Left lung (tissue), 10 donors: Measurements from ENCODE around the gene AQP3. TPM values are rescaled to one million over a fixed set of nuclear protein-coding genes. Genes with fewer than 3 reads are reported as not detected.
A peak's percentile ranks its signal among the peaks of the same experiment; 100 is the strongest.

ENCODE experiments used
- ATAC-seq: fragments of 200-7000 bp; cut with Tn5 transposase; one replicate; pipeline ENCODE4 v1.9.1; 2020; ENCODE audit warnings: moderate library complexity
- DNase-seq, 4 donors: peaks; one replicate each; pipeline ENCODE4 v3.0.0-alpha.2; 2013 to 2020
- H3K27ac ChIP-seq, 2 donors: fragments of 200-600 bp; sonication (generic) in 1 of 2; one replicate each; pipeline versions ENCODE4 v1.5.0 to v1.8.0; 2020 to 2021
- H3K27me3 ChIP-seq, 2 donors: fragments of 200-600 bp; sonication (generic) in 1 of 2; one replicate each; pipeline versions ENCODE4 v1.5.0 to v1.8.0; 2020 to 2021
- H3K36me3 ChIP-seq, 2 donors: fragments of 200-600 bp; sonication (generic) in 1 of 2; one replicate each; pipeline versions ENCODE4 v1.5.0 to v1.8.0; 2020 to 2021
- H3K4me1 ChIP-seq, 2 donors: fragments of 200-600 bp; one replicate each; pipeline ENCODE4 v1.8.0; 2021
- H3K4me3 ChIP-seq, 2 donors: fragments of 200-600 bp; sonication (generic) in 1 of 2; one replicate each; pipeline versions ENCODE4 v1.5.0 to v1.8.0; 2020 to 2021; ENCODE audit warnings: mild to moderate bottlenecking in 1 of 2
- H3K9me3 ChIP-seq, 2 donors: fragments of 200-600 bp; sonication (generic) in 1 of 2; one replicate each; pipeline versions ENCODE4 v1.5.0 to v1.8.0; 2020 to 2021
- intact Hi-C, 2 donors: fragments of 100-400 bp; cut with DNase I; formaldehyde crosslinking; loops; one replicate each; pipeline versions ENCODE4 v1.11.2 to v1.14.2; 2022
- polyA plus RNA-seq, 6 donors: library from polyadenylated mRNA; unstranded; fragments of 120-200 nt; gene quantifications; one replicate each; pipeline ENCODE4 v1.2.1, GENCODE V29; 2013; ENCODE audit not compliant: insufficient read length in 6 of 6
- total RNA-seq, 2 donors: library from RNA; stranded (reverse); fragmentation: NEBNext Ultra II Directional; extraction: Animal tissue kit (Norgen Biotek cat#: 25700); gene quantifications; one replicate each; pipeline ENCODE4 v1.2.1, GENCODE V29; 2021
- TF ChIP-seq, protein P1 (sequence below), 2 donors: fragments of 200-600 bp; sonication (generic) in 1 of 2; IDR thresholded peaks; one replicate each; pipeline versions ENCODE4 v1.5.0 to v1.8.0; 2021; ENCODE audit warnings: antibody characterized with exemption in 2 of 2
- donor health status: DM: no; HTN: yes; CAD: no.
- donor health status: DM: no; HTN: no; CAD: no.

AQP3 gene
- total and polyA plus RNA-seq, 8 donors = 8.0 to 265 (median 28.0) TPM

DNA sequence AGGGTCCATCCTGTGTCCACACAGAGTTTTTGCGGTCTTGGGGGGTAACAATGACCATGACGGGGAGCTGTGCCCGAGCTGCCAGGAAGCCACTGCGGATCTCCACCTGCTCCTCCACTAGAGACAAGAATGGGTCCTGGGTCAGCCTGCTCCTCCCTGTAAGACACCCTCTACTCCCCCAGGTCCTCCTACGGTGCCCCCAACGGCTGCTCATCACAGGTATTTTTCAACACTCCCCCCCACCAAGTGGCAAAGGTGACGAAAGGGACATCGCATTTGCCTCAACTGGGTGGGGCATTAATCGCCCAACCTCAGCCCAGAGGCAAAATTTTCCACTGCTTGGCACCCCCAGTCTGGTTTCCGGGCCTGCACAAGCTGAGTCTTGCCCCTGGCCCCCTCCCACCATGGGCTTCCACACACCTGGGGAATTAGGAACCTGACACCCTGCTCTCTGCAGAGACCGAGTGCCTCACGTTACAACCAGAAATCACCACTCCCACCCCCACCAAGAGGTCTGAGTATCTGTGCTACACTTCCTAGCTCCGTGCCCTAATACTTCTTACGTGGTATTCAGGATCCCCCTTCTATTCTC is 16.7 kb upstream of the AQP3 start:
- Histone ChIP-seq H3K4me1 (peaks cover 0 to 1% of the 10 kb centered on the region in 2 donors), H3K36me3 (peaks cover 0 to 90% of the 10 kb centered on the region in 2 donors), H3K27me3 (no peaks in the 10 kb centered on the region), H3K27ac (no peak overlapping the region), H3K4me3 (no peak overlapping the region), H3K9me3 (no peaks in the 10 kb centered on the region)
- DNase-seq (peak in 1 of 4 donors; percentile 31), ATAC-seq (no peak)
- TF ChIP-seq, protein P1, sequence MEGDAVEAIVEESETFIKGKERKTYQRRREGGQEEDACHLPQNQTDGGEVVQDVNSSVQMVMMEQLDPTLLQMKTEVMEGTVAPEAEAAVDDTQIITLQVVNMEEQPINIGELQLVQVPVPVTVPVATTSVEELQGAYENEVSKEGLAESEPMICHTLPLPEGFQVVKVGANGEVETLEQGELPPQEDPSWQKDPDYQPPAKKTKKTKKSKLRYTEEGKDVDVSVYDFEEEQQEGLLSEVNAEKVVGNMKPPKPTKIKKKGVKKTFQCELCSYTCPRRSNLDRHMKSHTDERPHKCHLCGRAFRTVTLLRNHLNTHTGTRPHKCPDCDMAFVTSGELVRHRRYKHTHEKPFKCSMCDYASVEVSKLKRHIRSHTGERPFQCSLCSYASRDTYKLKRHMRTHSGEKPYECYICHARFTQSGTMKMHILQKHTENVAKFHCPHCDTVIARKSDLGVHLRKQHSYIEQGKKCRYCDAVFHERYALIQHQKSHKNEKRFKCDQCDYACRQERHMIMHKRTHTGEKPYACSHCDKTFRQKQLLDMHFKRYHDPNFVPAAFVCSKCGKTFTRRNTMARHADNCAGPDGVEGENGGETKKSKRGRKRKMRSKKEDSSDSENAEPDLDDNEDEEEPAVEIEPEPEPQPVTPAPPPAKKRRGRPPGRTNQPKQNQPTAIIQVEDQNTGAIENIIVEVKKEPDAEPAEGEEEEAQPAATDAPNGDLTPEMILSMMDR (IDR thresholded peaks at IDR 0.05) = no peak
- intact Hi-C loops = no loop called here

DNA sequence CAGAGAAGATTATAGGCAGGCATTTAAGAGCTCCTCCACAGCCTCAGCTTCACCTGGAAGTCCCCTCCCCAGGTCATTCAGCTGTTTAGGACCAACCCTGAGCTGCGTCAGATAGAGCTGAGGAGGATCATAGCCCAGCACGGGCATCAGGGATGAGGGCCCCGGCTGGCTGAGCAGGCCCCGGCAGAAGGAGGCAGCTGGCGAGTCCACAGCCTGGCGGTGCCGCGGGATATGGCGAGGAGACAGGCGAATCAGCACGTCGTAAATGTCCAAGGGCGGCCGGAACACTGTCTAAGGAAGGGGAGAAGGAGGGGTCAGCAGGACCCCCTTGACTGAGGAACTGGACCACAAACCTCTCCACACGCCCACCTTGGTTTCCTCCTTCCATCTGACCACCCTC is 15.8 kb upstream of the AQP3 start:
- intact Hi-C loops = no loop called here
- Histone ChIP-seq H3K27ac (no peak overlapping the region), H3K36me3 (peaks cover 0 to 80% of the 10 kb centered on the region in 2 donors), H3K9me3 (no peaks in the 10 kb centered on the region), H3K27me3 (no peaks in the 10 kb centered on the region), H3K4me3 (no peak overlapping the region), H3K4me1 (peaks cover 0 to 9% of the 10 kb centered on the region in 2 donors)
- ATAC-seq (no peak), DNase-seq (peak in 1 of 4 donors; percentile 78)
- TF ChIP-seq, protein P1 (IDR thresholded peaks at IDR 0.05) = no peak

DNA sequence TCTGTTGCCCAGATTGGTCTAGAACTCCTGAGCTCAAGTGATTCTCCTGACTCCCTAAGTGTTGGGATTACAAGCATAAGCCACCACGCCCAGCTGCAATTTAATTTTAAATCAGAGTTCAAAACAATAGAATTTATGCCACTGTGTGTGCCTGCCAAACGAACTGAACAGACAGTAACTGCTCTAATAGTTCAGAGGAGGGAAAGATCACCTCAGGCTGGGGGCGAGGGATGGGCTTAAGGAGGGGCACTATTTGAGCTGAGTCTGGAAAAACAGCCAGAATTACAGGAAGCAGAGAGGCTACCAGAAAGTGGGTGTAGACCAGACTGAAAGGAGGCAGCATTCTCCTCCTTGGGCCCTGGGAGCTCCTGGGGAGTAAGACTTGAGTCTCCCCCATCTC is 14.1 kb upstream of the AQP3 start:
- H3K9me3 ChIP-seq = no peaks in the 10 kb centered on the region
- TF ChIP-seq, protein P1 (IDR thresholded peaks at IDR 0.05) = no peak
- H3K36me3 ChIP-seq = peaks cover 0 to 63% of the 10 kb centered on the region in 2 donors
- peaks cover 0 to 11% of the 10 kb centered on the region in 2 donors for H3K4me1 ChIP-seq
- DNase-seq = no peak
- no peak overlapping the region for H3K4me3 ChIP-seq
- intact Hi-C loops = no loop called here
- no peak overlapping the region for H3K27ac ChIP-seq
- no peaks in the 10 kb centered on the region for H3K27me3 ChIP-seq
- no peak for ATAC-seq

DNA sequence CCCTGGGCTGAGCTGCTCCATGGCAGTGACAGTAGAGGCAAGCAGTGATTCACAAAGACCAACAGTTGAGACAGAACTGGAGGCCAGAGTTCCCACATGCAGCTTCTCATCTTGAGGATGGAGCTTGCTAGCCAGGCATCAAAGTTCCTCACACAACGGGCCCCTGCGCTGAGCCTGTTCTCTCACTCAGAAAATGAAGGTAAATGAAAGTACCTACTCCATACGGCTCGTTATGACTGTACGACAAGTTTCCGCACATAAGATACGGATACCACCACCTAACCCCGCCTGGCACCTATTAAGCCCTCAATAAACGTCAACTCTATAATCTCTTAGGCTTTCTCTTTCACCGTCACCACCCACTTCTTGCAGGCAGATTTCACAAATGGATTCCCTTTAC is 13.5 kb upstream of the AQP3 start:
- no peaks in the 10 kb centered on the region for H3K27me3 ChIP-seq
- peaks cover 0 to 11% of the 10 kb centered on the region in 2 donors for H3K4me1 ChIP-seq
- intact Hi-C loops = no loop called here
- TF ChIP-seq, protein P1 (IDR thresholded peaks at IDR 0.05) = no peak
- DNase-seq = no peak
- no peaks in the 10 kb centered on the region for H3K9me3 ChIP-seq
- H3K4me3 ChIP-seq = no peak overlapping the region
- ATAC-seq = no peak
- no peak overlapping the region for H3K27ac ChIP-seq
- H3K36me3 ChIP-seq = peaks cover 0 to 57% of the 10 kb centered on the region in 2 donors

DNA sequence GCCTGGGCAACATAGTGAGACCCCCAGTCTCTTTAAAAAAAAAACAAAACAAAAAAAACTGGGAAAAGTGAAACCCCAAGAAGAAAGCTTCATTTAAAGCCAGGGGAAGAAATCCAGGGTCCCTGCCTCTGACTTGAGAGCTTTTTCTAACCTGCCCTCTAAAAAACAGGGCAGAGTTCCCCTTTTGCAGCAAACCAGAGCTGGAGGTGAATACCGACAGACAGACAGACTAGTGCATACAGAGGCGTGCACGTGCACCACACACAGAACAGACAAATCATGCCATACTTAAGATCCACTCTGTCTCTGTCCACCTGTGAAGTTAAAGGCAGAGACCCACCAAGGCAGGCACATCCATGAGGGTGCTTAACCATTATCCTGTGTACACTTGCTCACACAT is 11.7 kb upstream of the AQP3 start:
- H3K9me3 ChIP-seq = no peaks in the 10 kb centered on the region
- intact Hi-C loops = loop anchor here in 1 of 2 donors (10.0 kb wide), 1 partner anchor 84 kb away; no protein-coding TSS in a partner anchor
- peak overlapping the region in 1 of 2 donors; percentile 37 for H3K27ac ChIP-seq
- peaks cover 0 to 14% of the 10 kb centered on the region in 2 donors for H3K4me1 ChIP-seq
- no peaks in the 10 kb centered on the region for H3K27me3 ChIP-seq
- H3K4me3 ChIP-seq = no peak overlapping the region
- DNase-seq = no peak
- TF ChIP-seq, protein P1 (IDR thresholded peaks at IDR 0.05) = no peak
- peaks cover 0 to 39% of the 10 kb centered on the region in 2 donors for H3K36me3 ChIP-seq
- no peak for ATAC-seq
